ENCODE results near the gene CCNK.
A peak's percentile ranks its signal among the peaks of the same experiment; 100 is the strongest.

Gene CCNK

GRCh38 chr14:99518441-99519346, 37.5 kb downstream of the CCNK start:
- TF ChIP-seq EZH2phosphoT487 (IDR thresholded peaks at IDR 0.05; ENCODE audit: borderline replicate concordance, low read length): no peak
- TF ChIP-seq CTCF (IDR thresholded peaks at IDR 0.05; ENCODE audit: low read depth, low read length, poor library complexity, severe bottlenecking): peak; percentile 88
- no peak overlapping the region for H3K4me3 ChIP-seq (ENCODE audit: low read length)
- no peaks in the 10 kb centered on the region for H4K20me1 ChIP-seq (ENCODE audit: control insufficient read depth, insufficient read depth, low read depth, low read length)
- H3K9me2 ChIP-seq (replicated peaks; ENCODE audit: control insufficient read depth, low read length): no peaks in the 10 kb centered on the region
- no peaks in the 10 kb centered on the region for H3K27me3 ChIP-seq (ENCODE audit: control insufficient read depth, low read length)
- no peaks in the 10 kb centered on the region for H3K79me2 ChIP-seq (ENCODE audit: control insufficient read depth, low read length)
- H3K9me3 ChIP-seq (ENCODE audit: control insufficient read depth, insufficient read depth, low read length): no peaks in the 10 kb centered on the region
- no peaks in the 10 kb centered on the region for H3F3A ChIP-seq (ENCODE audit: control insufficient read depth, insufficient read depth)
- H3K4me2 ChIP-seq (ENCODE audit: low read length): no peak overlapping the region
- no peaks in the 10 kb centered on the region for H3K36me3 ChIP-seq (ENCODE audit: control insufficient read depth, low read length)
- no peak overlapping the region for H3K27ac ChIP-seq (ENCODE audit: low read depth, low read length)
- no peaks in the 10 kb centered on the region for H3K4me1 ChIP-seq (ENCODE audit: control insufficient read depth, low read length)

- Histone ChIP-seq H3K4me2 (ENCODE audit: low read length) (no peak overlapping the region), H4K20me1 (ENCODE audit: control insufficient read depth, insufficient read depth, low read depth, low read length) (no peaks in the 10 kb centered on the region), H3K4me3 (ENCODE audit: low read length) (no peak overlapping the region)
Measured at GRCh38 chr14:99519347-99519881, 38.2 kb downstream of the CCNK start.

GRCh38 chr14:99519931-99520421, 38.8 kb downstream of the CCNK start:
- Histone ChIP-seq H3K27ac (ENCODE audit: low read depth, low read length) (no peak overlapping the region), H3K9me3 (ENCODE audit: control insufficient read depth, insufficient read depth, low read length) (no peaks in the 10 kb centered on the region), H3K36me3 (ENCODE audit: control insufficient read depth, low read length) (no peaks in the 10 kb centered on the region), H3K4me3 (ENCODE audit: low read length) (no peak overlapping the region), H3K9me2 (replicated peaks; ENCODE audit: control insufficient read depth, low read length) (no peaks in the 10 kb centered on the region), H3K4me2 (ENCODE audit: low read length) (no peak overlapping the region), H4K20me1 (ENCODE audit: control insufficient read depth, insufficient read depth, low read depth, low read length) (no peaks in the 10 kb centered on the region), H3F3A (ENCODE audit: control insufficient read depth, insufficient read depth) (no peaks in the 10 kb centered on the region), H3K79me2 (ENCODE audit: control insufficient read depth, low read length) (no peaks in the 10 kb centered on the region), H3K27me3 (ENCODE audit: control insufficient read depth, low read length) (no peaks in the 10 kb centered on the region), H3K4me1 (ENCODE audit: control insufficient read depth, low read length) (no peaks in the 10 kb centered on the region)
- TF ChIP-seq CTCF (IDR thresholded peaks at IDR 0.05; ENCODE audit: low read depth, low read length, poor library complexity, severe bottlenecking) (no peak), EZH2phosphoT487 (IDR thresholded peaks at IDR 0.05; ENCODE audit: borderline replicate concordance, low read length) (no peak)

More at GRCh38 chr14:99519347-99519881, 38.2 kb downstream of the CCNK start:
- Histone ChIP-seq H3K79me2 (ENCODE audit: control insufficient read depth, low read length) (no peaks in the 10 kb centered on the region), H3K27ac (ENCODE audit: low read depth, low read length) (no peak overlapping the region), H3K9me3 (ENCODE audit: control insufficient read depth, insufficient read depth, low read length) (no peaks in the 10 kb centered on the region), H3K9me2 (replicated peaks; ENCODE audit: control insufficient read depth, low read length) (no peaks in the 10 kb centered on the region), H3K27me3 (ENCODE audit: control insufficient read depth, low read length) (no peaks in the 10 kb centered on the region), H3F3A (ENCODE audit: control insufficient read depth, insufficient read depth) (no peaks in the 10 kb centered on the region), H3K36me3 (ENCODE audit: control insufficient read depth, low read length) (no peaks in the 10 kb centered on the region), H3K4me1 (ENCODE audit: control insufficient read depth, low read length) (no peaks in the 10 kb centered on the region)
- TF ChIP-seq CTCF (IDR thresholded peaks at IDR 0.05; ENCODE audit: low read depth, low read length, poor library complexity, severe bottlenecking) (no peak), EZH2phosphoT487 (IDR thresholded peaks at IDR 0.05; ENCODE audit: borderline replicate concordance, low read length) (no peak)
